CD4-positive, CD25-positive, alpha-beta regulatory T cell (primary cell): ENCODE data around the gene CNOT6L. TPM values are rescaled to one million over a fixed set of nuclear protein-coding genes. Genes with fewer than 3 reads are reported as not detected.

Experiments
- ATAC-seq, 2 donors: fragments of 150-1000 bp; cut with Tn5 transposase; one replicate each; pipeline ENCODE4 v1.10.0; 2021; ENCODE audit warnings: low read depth in 2 of 2, moderate number of reproducible peaks in 2 of 2, moderate library complexity in 1 of 2
- DNase-seq, 3 donors: peaks; one replicate each; pipeline versions ENCODE4 v3.0.0 to v3.0.0-alpha.2; 2012 to 2022; ENCODE audit warnings: mixed read lengths in 1 of 3
- H3K27ac ChIP-seq: one replicate; pipeline ENCODE4 v1.7.0; 2013; ENCODE audit warnings: mild to moderate bottlenecking, low read length; ENCODE audit not compliant: insufficient read depth, poor library complexity, severe bottlenecking
- H3K27me3 ChIP-seq: one replicate; pipeline ENCODE4 v1.7.0; 2013; ENCODE audit warnings: low read length; ENCODE audit not compliant: control insufficient read depth, insufficient read depth
- H3K36me3 ChIP-seq: one replicate; pipeline ENCODE4 v1.7.0; 2013; ENCODE audit warnings: mild to moderate bottlenecking, low read length, moderate library complexity; ENCODE audit not compliant: control insufficient read depth, insufficient read depth
- H3K4me1 ChIP-seq: 2 replicates; pipeline ENCODE4 v1.7.0; 2013; ENCODE audit warnings: mild to moderate bottlenecking, low read length; ENCODE audit not compliant: insufficient read depth, control insufficient read depth, poor library complexity, severe bottlenecking
- H3K4me3 ChIP-seq: one replicate; pipeline ENCODE4 v1.7.0; 2013; ENCODE audit warnings: low read depth, mild to moderate bottlenecking, low read length, moderate library complexity
- H3K9me3 ChIP-seq, 2 experiments: 1 replicate in 1 of 2; 2 replicates in 1 of 2; pipeline ENCODE4 v1.7.0; 2013; ENCODE audit warnings: low read length in 2 of 2, mild to moderate bottlenecking in 1 of 2, moderate library complexity in 1 of 2; ENCODE audit not compliant: control insufficient read depth in 2 of 2
- H3K27ac Mint-ChIP-seq, 3 donors: one replicate each; pipeline ENCODE4 v1.8.0; 2020 to 2022; ENCODE audit warnings: mild to moderate bottlenecking in 3 of 3, mixed read lengths in 3 of 3, moderate library complexity in 2 of 3
- H3K27me3 Mint-ChIP-seq: one replicate; pipeline ENCODE4 v1.8.0; 2022; ENCODE audit warnings: mild to moderate bottlenecking, mixed read lengths
- H3K36me3 Mint-ChIP-seq: one replicate; pipeline ENCODE4 v1.8.0; 2020; ENCODE audit warnings: mixed read lengths
- H3K4me1 Mint-ChIP-seq, 4 donors: one replicate each; pipeline ENCODE4 v1.8.0; 2020 to 2022; ENCODE audit warnings: mixed read lengths in 4 of 4, mild to moderate bottlenecking in 1 of 4
- H3K4me3 Mint-ChIP-seq, 4 donors: one replicate each; pipeline ENCODE4 v1.8.0; 2020 to 2022; ENCODE audit warnings: mild to moderate bottlenecking in 4 of 4, mixed read lengths in 4 of 4, moderate library complexity in 3 of 4
- H3K9me3 Mint-ChIP-seq, 7 donors: one replicate each; pipeline ENCODE4 v1.8.0; 2020 to 2022; ENCODE audit warnings: mixed read lengths in 7 of 7, mild to moderate bottlenecking in 3 of 7, moderate library complexity in 2 of 7
- polyA plus RNA-seq, 4 donors: library from polyadenylated mRNA; unstranded; fragments of 300-500 nt; fragmentation: Illumina TruSeq; gene quantifications; one replicate each; pipeline ENCODE4 v1.2.3, GENCODE V29; 2021
- total RNA-seq: library from RNA; stranded (reverse); gene quantifications from one replicate; pipeline ENCODE4 v1.2.3, GENCODE V29; 2022

Gene CNOT6L
- total and polyA plus RNA-seq, 5 donors from 2014 or later, result 44.1 to 237 (median 54.2) TPM

GRCh38 chr4:77804471-77804870 lies 14.7 kb downstream of the CNOT6L start:
- H3K4me3 Mint-ChIP-seq, result peak overlapping the region in 2 of 4 donors; percentile 48 to 54
- Histone ChIP-seq H3K27me3 (no peaks in the 10 kb centered on the region), H3K4me1 (peaks cover 69% of the 10 kb centered on the region), H3K4me3 (peak overlapping the region; percentile 49), H3K27ac (peak overlapping the region; percentile 37), H3K36me3 (peaks cover 15% of the 10 kb centered on the region), H3K9me3 (no peaks in the 10 kb centered on the region)
- no peak for DNase-seq
- H3K27ac Mint-ChIP-seq, result peak overlapping the region in 1 of 3 donors; percentile 38
- no peaks in the 10 kb centered on the region for H3K9me3 Mint-ChIP-seq
- no peaks in the 10 kb centered on the region for H3K27me3 Mint-ChIP-seq
- H3K4me1 Mint-ChIP-seq, result peaks cover 53 to 94% (median 75%) of the 10 kb centered on the region in 4 donors
- ATAC-seq, result no peak
- H3K36me3 Mint-ChIP-seq, result peaks cover 7% of the 10 kb centered on the region

- Histone ChIP-seq H3K4me1 (peaks cover 77% of the 10 kb centered on the region), H3K27ac (peak overlapping the region; percentile 43), H3K36me3 (peaks cover 6% of the 10 kb centered on the region), H3K4me3 (peak overlapping the region; percentile 69), H3K9me3 (no peaks in the 10 kb centered on the region), H3K27me3 (no peaks in the 10 kb centered on the region)
- Mint-ChIP-seq H3K4me3 (peak overlapping the region; percentile 4 to 51 (median 14)), H3K27me3 (no peaks in the 10 kb centered on the region), H3K9me3 (no peaks in the 10 kb centered on the region), H3K4me1 (peaks cover 51 to 93% (median 74%) of the 10 kb centered on the region in 4 donors), H3K36me3 (peaks cover 7% of the 10 kb centered on the region), H3K27ac (peak overlapping the region in 2 of 3 donors; percentile 0 to 26)
- ATAC-seq, result no peak
- no peak for DNase-seq
These were observed 16.8 kb downstream of the CNOT6L start for GRCh38 chr4:77802402-77802801.

GRCh38 chr4:77801260-77801608 lies 17.9 kb downstream of the CNOT6L start:
- H3K27ac ChIP-seq, result peak overlapping the region; percentile 68
- H3K4me1 Mint-ChIP-seq, result peaks cover 52 to 93% (median 74%) of the 10 kb centered on the region in 4 donors
- no peaks in the 10 kb centered on the region for H3K27me3 Mint-ChIP-seq
- no peaks in the 10 kb centered on the region for H3K27me3 ChIP-seq
- ATAC-seq (peak; percentile 79 to 83), DNase-seq (peak in 2 of 3 donors; percentile 58 to 75)
- H3K36me3 ChIP-seq, result peaks cover 4% of the 10 kb centered on the region
- H3K9me3 ChIP-seq, result no peaks in the 10 kb centered on the region
- H3K4me3 Mint-ChIP-seq, result peak overlapping the region; percentile 81 to 88 (median 82)
- peaks cover 8% of the 10 kb centered on the region for H3K36me3 Mint-ChIP-seq
- peak overlapping the region; percentile 69 for H3K4me3 ChIP-seq
- H3K4me1 ChIP-seq, result peaks cover 74% of the 10 kb centered on the region
- peak overlapping the region; percentile 63 to 90 (median 74) for H3K27ac Mint-ChIP-seq
- peaks cover 0 to 3% (median 2%) of the 10 kb centered on the region in 7 donors for H3K9me3 Mint-ChIP-seq

GRCh38 chr4:77800483-77801259 lies 18.5 kb downstream of the CNOT6L start:
- H3K4me3 ChIP-seq, result peak overlapping the region; percentile 69
- no peak for DNase-seq
- peak overlapping the region; percentile 68 for H3K27ac ChIP-seq
- no peaks in the 10 kb centered on the region for H3K27me3 ChIP-seq
- Mint-ChIP-seq H3K27ac (peak overlapping the region; percentile 63 to 90 (median 74)), H3K4me1 (peaks cover 53 to 92% (median 72%) of the 10 kb centered on the region in 4 donors), H3K9me3 (peaks cover 0 to 4% (median 2%) of the 10 kb centered on the region in 7 donors), H3K4me3 (peak overlapping the region; percentile 81 to 88 (median 82)), H3K27me3 (no peaks in the 10 kb centered on the region), H3K36me3 (peaks cover 11% of the 10 kb centered on the region)
- ATAC-seq, result peak; percentile 38 to 42
- no peaks in the 10 kb centered on the region for H3K9me3 ChIP-seq
- H3K4me1 ChIP-seq, result peaks cover 70% of the 10 kb centered on the region
- peaks cover 5% of the 10 kb centered on the region for H3K36me3 ChIP-seq

- Mint-ChIP-seq H3K27ac (peak overlapping the region; percentile 48 to 84 (median 55)), H3K9me3 (peaks cover 0 to 7% (median 3%) of the 10 kb centered on the region in 7 donors), H3K4me3 (peak overlapping the region; percentile 74 to 83 (median 80)), H3K4me1 (peaks cover 51 to 91% (median 69%) of the 10 kb centered on the region in 4 donors), H3K36me3 (peaks cover 15% of the 10 kb centered on the region), H3K27me3 (no peaks in the 10 kb centered on the region)
- ATAC-seq, result no peak
- no peak for DNase-seq
- peaks cover 10% of the 10 kb centered on the region for H3K36me3 ChIP-seq
- H3K4me1 ChIP-seq, result peaks cover 65% of the 10 kb centered on the region
- no peaks in the 10 kb centered on the region for H3K27me3 ChIP-seq
- peak overlapping the region; percentile 69 for H3K4me3 ChIP-seq
- H3K9me3 ChIP-seq, result no peaks in the 10 kb centered on the region
- H3K27ac ChIP-seq, result peak overlapping the region; percentile 68
These were observed 19.1 kb downstream of the CNOT6L start for GRCh38 chr4:77800077-77800476.

- Mint-ChIP-seq H3K27ac (peak overlapping the region; percentile 79 to 87 (median 84)), H3K9me3 (peaks cover 0 to 7% (median 3%) of the 10 kb centered on the region in 7 donors), H3K27me3 (no peaks in the 10 kb centered on the region), H3K36me3 (peaks cover 21% of the 10 kb centered on the region), H3K4me3 (peak overlapping the region; percentile 61 to 83 (median 76)), H3K4me1 (peaks cover 56 to 88% (median 70%) of the 10 kb centered on the region in 4 donors)
- Histone ChIP-seq H3K4me3 (peak overlapping the region; percentile 68), H3K9me3 (no peaks in the 10 kb centered on the region), H3K27me3 (no peaks in the 10 kb centered on the region), H3K4me1 (peaks cover 73% of the 10 kb centered on the region), H3K27ac (peak overlapping the region; percentile 50), H3K36me3 (peaks cover 10% of the 10 kb centered on the region)
- ATAC-seq (no peak), DNase-seq (peak in 1 of 3 donors; percentile 22)
These were observed 20.8 kb downstream of the CNOT6L start for GRCh38 chr4:77798385-77798784.

GRCh38 chr4:77797239-77797638 lies 21.9 kb downstream of the CNOT6L start:
- peaks cover 56 to 89% (median 68%) of the 10 kb centered on the region in 4 donors for H3K4me1 Mint-ChIP-seq
- H3K36me3 Mint-ChIP-seq, result peaks cover 21% of the 10 kb centered on the region
- peak overlapping the region; percentile 55 to 70 (median 65) for H3K4me3 Mint-ChIP-seq
- H3K4me3 ChIP-seq, result peak overlapping the region; percentile 33
- no peaks in the 10 kb centered on the region for H3K9me3 ChIP-seq
- H3K27me3 Mint-ChIP-seq, result no peaks in the 10 kb centered on the region
- peaks cover 10% of the 10 kb centered on the region for H3K36me3 ChIP-seq
- peaks cover 70% of the 10 kb centered on the region for H3K4me1 ChIP-seq
- ATAC-seq (no peak), DNase-seq (no peak)
- peak overlapping the region; percentile 40 to 91 (median 85) for H3K27ac Mint-ChIP-seq
- H3K27ac ChIP-seq, result no peak overlapping the region
- H3K9me3 Mint-ChIP-seq, result peaks cover 0 to 7% (median 3%) of the 10 kb centered on the region in 7 donors
- no peaks in the 10 kb centered on the region for H3K27me3 ChIP-seq
